AG09319 (cell line): ENCODE results near the gene SULF2.
A peak's percentile ranks its signal among the peaks of the same experiment; 100 is the strongest.

Experiments
- DNase-seq: peaks from one replicate; pipeline ENCODE4 v3.0.0-alpha.2; 2010; ENCODE audit warnings: low read depth; ENCODE audit errors: extremely low read depth
- TF ChIP-seq, protein P1 (sequence below): IDR thresholded peaks from 2 replicates; pipeline ENCODE4 v1.5.1; 2011; ENCODE audit warnings: low read depth, mild to moderate bottlenecking, inconsistent platforms, low read length, moderate library complexity

The SULF2 gene

DNA sequence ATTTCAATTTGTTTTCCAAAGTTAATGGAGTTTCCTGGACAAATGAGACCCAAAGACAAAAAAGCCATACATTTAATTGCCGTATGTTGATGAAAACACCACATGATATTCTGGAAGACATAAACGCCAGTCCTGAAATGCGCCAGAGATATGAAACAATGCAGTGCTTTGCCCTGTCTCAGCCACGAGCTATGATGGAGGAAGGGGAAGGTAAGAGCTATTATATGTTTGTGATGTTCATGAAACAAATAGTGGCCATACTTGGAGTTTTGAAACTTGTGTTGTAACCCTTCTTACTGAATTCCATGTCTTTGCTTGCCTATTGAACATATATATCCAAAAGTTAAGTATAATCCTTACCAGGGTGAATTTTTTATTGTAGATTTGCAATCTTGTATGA is 157.7 kb downstream of the SULF2 start:
- DNase-seq: no peak
- TF ChIP-seq, protein P1, sequence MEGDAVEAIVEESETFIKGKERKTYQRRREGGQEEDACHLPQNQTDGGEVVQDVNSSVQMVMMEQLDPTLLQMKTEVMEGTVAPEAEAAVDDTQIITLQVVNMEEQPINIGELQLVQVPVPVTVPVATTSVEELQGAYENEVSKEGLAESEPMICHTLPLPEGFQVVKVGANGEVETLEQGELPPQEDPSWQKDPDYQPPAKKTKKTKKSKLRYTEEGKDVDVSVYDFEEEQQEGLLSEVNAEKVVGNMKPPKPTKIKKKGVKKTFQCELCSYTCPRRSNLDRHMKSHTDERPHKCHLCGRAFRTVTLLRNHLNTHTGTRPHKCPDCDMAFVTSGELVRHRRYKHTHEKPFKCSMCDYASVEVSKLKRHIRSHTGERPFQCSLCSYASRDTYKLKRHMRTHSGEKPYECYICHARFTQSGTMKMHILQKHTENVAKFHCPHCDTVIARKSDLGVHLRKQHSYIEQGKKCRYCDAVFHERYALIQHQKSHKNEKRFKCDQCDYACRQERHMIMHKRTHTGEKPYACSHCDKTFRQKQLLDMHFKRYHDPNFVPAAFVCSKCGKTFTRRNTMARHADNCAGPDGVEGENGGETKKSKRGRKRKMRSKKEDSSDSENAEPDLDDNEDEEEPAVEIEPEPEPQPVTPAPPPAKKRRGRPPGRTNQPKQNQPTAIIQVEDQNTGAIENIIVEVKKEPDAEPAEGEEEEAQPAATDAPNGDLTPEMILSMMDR: no peak

- TF ChIP-seq, protein P1: no peak
Observed at GRCh38 chr20:47623206-47623605, 162.1 kb downstream of the SULF2 start.

DNA sequence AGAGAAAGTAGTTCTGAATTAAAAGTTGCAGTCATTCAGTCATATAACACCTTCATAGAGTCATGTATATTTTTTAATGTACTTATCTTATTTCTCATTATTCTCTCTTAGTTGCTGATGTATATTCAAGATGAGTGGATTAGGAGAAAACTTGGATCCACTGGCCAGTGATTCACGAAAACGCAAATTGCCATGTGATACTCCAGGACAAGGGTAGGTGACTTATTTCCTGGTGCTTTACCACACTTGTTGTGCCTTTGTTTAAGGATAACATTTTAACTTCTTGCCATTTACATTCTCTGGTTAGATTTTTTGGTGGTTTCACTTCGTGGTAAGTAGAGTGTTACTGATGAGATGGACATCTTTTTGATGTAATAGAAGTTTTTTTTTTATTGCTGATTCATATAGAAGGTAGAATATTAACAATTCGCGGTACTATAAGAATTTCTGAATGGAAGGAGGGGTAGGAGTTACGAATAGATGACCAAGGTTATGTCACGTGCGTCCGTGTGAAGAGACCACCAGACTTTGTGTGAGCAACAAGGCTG is 163.1 kb downstream of the SULF2 start:
- TF ChIP-seq, protein P1: no peak
- DNase-seq: no peak

More at GRCh38 chr20:47623206-47623605, 162.1 kb downstream of the SULF2 start:
- no peak for DNase-seq

GRCh38 chr20:47620808-47621805 is 164.2 kb downstream of the SULF2 start:
- peak; percentile 40 for DNase-seq
- TF ChIP-seq, protein P1: peak; percentile 74

- TF ChIP-seq, protein P1: no peak
- DNase-seq: no peak
Observed at GRCh38 chr20:47618479-47618878, 166.8 kb downstream of the SULF2 start.

GRCh38 chr20:47614703-47615309 is 170.5 kb downstream of the SULF2 start:
- DNase-seq: no peak
- TF ChIP-seq, protein P1: no peak

DNA sequence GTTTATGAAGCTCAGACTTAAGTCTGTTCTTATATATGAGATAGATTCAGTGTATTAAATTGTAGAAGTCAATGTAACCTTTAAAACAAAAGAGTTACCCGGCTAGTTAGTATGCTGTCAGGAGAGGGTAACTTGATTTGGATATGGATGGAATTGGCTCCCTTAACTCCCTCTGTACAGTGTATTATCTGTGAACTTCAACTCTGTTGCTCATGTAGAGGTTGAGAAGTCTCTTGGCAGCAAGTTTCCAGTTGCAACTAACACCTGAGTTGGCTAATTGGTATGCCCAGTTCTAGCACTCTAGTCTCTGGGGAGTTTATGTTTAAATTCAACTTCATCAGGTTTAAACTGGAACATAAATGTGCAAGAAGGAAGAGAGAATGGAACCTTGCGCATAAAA is 172.6 kb downstream of the SULF2 start:
- TF ChIP-seq, protein P1: no peak
- DNase-seq: no peak
